NCI-H146 (cell line): ENCODE data around the gene SETBP1.

Experiments
- DNase-seq: peaks from one replicate; lab custom pipeline; 2025; lab: John Stamatoyannopoulos, UW

Gene SETBP1

DNA sequence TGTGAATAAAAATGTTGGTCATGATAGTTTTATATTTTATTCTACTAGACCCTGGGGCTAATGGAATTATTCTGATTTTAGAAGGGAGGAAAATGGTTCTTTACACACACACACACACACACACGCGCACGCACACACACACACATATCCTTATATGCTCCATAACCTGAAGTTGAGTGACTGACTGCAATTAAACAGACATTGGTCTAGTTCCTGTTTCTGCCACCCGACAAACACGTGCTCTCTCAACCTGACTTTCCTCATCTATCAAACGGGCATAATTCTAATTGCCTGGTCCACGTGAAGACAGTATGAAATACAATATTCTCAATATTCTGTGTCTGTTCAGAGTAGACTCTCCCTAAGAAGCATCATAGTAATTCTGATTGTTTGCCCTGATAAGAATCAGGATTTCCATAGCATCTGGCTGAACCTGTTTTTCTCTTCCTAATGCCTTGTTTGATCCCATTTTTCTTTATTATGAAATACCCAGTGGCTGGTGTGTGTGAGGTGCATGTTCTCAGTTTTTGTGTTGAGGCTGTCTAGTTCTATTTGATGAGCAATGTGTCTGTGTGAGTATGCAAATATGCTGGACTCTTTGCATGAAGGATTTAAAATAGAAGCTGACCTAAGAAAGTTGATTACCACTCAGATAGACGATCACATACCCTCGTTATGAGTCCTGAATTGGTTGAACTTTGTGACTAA, 51.0 kb downstream of the SETBP1 start:
- DNase-seq, result no peak

DNA sequence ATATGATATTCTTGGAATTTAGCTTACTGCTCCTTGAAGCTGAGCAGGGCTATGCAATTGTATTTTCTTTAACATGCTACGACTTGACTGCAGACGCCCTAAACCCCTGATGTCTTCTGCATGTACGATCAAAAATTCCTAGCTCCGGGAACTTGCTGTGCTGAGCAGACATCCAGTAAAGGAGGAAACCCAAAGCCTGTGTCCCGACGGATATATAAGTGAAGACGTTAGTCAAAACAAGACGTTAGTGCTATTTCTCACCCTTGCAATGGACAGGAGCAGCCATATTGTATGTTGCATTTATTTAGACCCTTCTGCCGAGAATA, 51.5 kb downstream of the SETBP1 start:
- no peak for DNase-seq

DNA sequence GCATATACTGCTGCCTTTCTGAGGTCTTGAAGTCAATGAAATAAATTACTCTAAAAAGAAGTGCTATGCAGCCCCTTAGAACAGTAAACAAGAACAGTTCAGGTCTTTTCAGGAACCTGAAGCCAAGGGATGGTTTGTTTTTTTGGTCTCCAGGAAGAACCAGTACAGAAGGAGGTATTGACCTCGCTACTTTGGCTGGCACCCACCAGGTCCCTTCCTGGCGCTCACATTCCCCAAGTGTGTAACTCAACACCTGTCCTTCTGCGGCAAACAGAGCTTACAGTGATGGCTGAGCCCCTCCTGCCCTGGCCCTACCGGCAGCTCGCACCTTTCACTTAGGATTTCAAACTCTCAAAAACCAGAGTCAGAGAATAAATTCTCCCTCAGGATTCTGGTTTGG, 51.9 kb downstream of the SETBP1 start:
- DNase-seq, result no peak

DNA sequence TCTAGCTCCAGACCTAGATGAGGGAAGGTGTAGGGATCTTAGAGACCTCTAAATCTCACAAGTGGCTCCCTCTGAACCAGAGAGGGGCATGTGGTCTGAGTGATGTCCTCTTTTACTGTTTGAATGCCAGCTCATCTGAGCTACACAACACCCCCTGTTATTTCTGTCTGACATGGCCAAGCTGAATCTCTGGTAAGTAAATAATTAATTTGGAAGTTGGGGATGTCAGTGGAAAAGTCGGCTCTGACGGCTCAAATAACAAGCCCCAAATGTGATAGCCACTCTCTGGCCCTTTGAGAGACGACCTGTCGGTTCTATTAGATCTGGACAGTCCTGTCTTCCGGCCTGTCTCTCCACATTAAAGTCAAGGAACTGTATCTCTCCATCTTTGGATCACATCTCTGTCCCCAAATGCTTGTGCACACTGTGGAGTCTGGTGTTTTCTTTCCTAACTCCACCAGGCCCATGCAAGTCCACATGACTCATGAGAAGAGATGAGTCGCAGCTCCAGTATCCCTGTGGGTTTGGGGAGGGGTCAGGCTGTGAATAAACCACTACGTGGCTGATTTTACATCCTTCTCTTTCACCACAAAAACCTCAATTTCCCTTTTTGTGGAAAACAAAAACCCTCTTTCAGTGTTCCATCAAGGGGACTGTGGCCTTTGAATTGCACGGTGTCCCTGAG, 52.5 kb downstream of the SETBP1 start:
- no peak for DNase-seq

DNA sequence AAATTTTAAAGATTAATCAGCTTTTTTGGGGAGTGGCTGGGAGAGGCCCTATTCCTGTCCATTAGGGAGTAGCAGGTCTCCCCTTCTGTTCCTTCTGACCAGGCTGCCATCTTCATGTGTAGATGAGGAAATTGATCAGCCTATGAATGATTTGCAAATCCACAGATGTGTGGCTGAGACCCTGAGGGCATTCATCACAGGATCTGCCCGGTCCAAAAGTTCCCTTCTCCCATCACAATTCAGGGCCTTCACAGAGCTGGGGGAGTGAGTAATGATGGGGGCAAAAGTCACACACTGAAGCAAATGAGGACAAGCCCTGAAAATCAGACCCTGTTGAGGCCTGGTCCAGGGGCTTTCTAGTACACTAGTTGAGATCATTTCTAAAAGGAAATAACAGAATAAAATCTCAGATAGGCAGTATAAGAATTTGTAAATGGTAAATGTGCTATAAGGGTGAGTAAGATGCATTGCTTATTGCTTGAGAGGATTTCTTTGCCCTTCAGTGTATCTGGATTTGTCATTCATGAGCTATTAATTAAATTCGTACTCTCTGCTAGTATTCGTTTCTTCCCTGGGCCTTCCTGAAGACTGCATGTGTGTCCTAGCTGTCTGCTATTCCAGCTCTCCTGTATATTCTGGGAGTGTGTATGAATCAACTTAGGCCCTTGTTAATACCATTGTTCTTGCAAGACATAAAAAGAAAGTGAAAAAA, 53.2 kb downstream of the SETBP1 start:
- no peak for DNase-seq

DNA sequence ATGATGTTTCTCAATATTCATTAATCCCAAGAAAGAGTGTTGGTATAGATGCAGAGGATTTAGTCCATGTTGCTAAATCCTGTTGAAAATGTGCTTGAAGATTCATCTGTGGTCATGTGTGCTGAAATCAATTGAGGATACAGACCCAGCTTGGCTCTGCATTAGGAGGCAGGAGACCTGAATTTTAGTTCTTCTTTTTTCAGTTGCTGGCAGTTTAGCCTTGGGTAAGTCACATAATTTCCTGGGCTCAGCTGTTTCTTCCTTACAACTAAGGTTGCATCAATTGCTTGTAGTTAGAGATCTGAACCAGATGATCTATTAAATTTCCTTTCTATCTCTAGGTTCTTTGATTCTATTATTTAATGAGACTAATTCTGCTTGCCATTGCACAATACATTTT, 54.4 kb downstream of the SETBP1 start:
- no peak for DNase-seq

DNA sequence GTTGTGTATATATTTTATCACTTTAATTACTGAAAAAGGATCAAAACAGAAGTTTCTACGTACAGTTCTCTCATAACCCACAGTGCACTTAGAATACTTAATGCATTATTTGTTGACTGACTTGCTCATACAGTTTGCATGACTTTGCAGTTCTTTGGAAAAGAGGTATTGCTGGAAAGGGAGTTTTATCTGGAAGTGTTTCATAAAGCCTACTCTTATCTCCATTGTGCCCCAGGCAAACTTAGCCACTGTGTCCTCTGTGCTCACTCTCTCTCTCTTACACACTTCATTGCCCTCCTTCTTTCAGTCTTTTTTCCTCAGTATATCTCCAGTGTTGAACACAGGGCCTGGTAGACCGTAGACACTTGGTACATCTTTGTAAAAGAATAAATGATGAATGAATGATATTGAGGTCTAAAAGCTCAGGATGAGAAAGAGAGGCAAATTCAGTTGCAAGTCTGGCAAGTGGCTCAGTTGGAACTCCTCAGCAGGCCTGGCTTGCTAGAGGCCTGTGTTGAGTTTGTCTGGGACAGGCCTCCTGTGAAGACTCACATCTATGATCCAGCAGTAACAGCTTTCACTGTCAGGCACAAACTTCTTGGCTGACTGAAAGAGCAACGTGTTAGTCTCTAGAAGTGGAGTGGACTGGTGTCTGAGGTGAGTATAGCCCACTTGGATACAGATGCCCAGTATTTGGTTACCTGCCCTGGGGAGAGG, 56.1 kb downstream of the SETBP1 start:
- DNase-seq, result no peak

DNA sequence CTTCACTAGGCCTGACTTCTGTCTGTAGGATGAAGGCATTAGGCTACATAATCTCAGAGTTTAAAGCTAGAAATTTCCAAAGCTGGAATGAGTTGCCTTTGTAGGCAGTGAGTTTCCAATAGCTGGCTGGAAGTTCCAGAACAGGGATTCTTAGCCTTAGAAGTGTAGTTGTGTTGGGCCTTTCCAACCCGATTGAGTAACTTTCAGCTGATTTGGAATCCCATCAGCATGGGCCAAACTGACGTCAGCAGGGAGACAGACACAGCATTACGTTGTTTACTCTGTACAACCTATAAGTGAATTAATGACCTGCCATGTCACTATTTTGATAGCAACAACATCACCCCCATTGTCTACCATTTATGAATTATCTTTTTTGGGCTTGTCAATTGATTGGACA, 56.9 kb downstream of the SETBP1 start:
- DNase-seq, result no peak

DNA sequence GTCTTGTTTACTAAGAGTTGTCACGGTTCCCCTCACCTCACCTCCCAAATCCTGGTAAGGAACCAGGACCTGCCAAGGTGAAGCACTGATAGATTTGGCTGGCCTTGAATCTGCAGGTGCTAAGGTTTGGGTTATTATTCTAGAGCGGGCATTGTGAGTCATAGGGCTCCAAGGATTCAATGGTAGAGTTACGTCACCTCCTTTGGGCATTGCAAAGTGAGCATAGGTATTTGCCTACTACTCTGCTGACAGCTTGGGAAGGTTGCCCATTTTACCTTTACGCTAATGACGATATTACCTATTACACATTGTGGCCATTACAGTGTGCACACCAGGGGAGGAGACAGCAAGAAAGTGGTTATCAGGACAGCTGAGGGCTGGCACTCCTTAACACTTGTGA, 59.3 kb downstream of the SETBP1 start:
- DNase-seq, result no peak

DNA sequence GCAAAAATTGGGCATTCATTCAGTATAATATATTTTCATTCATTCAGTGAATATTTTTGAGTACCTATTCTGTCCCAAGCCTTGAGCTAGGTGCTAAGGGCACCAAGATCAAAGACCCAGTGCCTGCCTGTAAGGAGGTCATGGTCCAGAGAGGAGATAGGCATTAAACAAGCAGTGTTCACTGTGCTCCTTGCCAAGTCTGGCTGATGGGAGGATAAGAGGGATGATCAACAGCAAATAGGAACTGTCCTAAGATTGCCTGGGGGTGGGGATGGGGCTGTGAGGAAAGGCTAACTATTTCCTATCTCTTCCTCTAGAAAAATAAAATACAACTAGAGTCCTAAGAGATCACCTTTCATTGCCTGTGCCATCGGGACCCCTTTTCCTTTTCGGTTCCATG, 60.4 kb downstream of the SETBP1 start:
- DNase-seq, result no peak

DNA sequence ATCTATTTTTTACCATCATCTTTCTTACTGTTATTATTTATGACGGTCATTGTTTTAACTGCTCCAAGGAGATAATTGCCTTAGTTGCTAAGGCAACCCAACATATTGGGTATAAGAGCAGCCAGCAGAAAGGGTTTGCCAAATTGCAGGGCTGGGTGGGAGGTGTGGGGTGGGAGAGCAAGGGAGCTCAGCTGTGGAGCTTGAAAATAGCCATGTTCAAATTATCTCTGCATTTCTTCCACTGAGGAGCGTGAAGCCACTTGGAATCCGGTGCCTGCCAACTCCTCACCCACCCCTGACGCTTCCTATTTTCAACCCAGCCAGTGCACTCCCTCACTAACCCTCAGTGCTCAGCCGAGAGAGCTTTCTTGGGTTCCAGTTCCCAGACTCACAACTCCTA, 60.8 kb downstream of the SETBP1 start:
- no peak for DNase-seq

DNA sequence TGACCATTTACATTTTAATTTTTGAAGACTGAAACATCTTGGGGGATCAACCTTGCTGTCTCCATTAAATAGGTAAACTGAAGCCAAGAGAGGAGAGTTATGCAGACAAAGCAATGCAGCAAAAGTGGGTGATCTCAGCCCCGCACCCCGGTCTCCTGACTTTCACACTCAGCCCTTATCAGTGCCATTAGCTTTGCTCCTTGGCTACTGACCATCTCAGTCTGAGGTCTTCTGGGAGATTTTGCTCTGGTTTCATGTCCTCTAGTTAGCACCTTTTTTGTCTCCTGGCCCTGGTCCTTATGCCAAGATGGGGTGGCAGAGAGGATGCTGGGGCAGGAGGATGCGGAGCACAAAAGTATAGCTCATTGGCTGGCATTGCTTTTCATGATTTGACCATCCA, 61.4 kb downstream of the SETBP1 start:
- DNase-seq, result no peak

DNA sequence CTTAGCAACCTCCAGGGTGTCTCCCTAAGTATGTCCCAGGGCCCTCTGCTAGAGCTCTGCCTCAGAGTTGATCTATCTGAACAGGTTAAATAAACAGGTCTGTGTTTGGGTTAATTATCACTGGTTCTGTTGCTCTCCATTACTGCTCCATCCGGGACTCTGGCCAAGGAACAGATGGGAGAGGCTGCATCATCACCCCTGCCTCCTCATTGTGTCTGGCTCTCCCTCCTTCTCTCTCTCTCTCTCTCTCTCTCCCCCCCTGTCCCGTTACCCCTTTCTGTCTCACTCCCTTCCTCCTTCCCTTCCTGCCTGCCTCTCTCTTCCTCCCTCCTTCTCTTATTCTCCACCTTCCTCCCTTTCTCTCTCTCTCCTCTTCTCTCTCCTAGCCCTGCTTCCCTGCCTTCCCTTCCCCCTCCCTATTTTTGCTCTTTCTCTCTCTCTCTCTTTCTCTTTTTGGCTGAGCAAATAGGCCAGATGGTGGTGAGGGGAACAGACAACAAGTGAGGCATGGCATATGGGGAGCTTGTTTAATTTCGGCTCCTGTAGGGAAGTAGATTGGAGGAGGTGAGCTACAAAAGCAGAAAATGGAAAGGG, 62.1 kb downstream of the SETBP1 start:
- DNase-seq, result peak; percentile 74

DNA sequence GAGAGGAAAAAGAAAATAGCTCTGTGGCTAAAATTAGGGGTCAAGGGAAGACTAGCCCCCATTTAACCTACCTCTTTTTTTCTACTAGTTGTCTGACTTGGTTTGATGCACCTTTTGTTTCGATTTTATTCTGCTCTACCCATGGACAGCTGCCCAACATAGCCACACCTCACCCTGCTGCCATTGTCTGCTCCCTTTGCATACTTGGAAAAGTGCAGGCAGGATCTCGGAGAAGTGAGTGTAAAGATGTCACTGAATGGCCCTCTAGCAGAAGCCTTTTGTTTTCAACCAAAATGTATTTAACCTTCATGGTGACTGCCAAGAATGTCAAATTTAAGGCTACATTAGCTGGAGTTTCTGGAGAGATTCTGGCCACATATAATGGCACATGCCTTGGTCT, 62.9 kb downstream of the SETBP1 start:
- DNase-seq, result no peak

DNA sequence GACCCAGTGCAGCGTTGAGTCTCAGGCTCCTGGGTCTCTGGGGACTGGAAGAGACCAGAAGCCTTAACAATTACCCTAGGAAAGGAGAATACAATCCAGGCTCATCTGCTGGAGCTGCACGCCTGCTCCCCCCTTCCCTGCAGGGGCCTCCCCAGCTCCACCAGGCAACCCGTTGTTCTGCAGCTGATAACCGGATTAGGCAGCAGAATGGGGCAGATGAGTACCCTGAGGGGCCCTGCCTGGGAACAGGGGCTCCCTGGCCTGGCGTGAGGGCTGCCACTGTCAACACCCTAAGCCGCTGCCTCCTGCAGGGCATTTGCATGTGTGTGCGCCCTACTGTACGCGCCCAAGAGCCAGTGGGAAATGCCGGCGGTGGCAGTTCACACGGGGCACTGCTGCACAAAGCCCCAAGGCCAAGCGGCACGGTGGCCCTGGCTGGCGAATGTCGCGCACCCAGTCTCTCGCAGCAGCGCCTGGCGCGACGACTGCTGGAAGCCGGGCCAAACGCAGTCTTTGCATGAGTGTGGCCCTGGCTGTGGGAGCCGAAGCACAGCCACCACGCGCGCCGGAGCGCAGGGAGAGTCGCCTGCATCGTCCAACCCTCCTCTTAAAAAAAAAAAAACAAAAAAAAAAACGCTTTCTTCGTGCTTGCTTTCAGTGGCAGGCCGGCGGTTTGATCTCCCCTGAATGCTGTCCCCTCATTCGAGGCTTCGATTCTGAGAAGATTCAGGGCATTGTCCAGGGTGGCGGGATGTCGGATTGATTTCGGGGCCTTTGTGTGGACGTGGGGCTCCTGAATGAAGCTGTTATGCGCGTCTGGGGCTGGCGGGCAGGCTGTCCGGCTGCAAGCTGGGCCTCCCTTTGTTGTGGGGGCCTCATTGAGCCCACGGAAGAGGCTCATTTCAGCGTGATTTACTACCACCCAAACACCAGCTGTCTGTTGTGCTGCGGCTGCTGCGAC, 63.8 kb downstream of the SETBP1 start:
- DNase-seq, result peak; percentile 75

DNA sequence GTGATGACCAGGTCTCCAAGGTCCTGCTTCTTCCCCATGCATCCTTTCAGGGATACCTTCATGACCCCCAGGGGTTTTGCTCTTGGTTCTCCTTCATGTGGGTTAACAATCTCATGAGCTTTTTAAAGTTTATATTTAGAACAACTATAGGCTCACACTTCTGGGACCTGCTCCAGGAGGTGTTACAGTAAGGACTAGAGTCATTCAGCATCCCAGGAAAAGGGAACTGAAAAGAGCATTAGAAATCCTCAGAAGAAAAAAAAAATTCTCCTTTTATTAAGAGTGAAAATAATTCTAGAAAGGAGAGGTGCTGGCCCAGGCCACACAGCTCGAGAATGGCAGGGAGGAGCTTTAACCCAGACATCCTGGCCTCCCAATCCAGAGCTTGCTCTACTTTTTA, 66.5 kb downstream of the SETBP1 start:
- no peak for DNase-seq

DNA sequence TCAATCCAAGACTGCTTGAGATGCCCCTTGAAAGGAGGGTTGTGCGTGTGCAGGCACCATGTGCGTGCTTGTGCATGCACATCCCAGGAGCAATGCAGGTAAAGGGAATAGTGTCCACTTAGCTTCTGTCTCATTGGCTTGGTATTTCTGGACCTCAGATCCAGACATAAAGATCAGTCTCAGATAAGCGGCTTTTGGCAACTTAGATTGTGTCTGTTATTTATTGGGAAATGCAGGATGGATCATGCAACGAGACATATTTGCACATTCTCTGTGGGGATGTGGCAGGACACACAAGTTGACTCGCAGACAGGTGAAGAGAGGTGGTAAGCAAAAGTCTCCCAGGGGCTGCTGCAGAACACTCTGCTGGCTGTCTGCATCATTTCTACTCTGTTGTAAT, 67.9 kb downstream of the SETBP1 start:
- DNase-seq, result no peak

DNA sequence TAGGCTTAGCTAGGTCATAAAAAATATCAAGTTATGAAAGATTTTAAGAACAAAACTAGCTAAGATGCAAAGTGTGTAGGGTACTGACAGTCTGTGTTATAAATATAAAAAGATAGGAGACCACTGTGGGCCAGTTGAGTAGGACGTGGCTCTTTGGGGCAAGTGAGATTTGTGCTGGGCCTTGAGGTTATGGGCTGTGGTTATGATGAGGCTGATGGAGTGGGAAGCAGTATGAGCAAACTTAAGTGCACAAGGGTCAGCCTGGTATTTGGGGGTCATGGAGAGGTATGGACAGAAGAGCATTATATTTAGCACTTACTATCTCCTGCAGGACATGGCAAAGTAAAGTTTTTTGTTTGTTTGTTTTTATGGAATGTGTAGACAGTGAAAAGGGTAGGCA, 70.1 kb downstream of the SETBP1 start:
- DNase-seq, result no peak

DNA sequence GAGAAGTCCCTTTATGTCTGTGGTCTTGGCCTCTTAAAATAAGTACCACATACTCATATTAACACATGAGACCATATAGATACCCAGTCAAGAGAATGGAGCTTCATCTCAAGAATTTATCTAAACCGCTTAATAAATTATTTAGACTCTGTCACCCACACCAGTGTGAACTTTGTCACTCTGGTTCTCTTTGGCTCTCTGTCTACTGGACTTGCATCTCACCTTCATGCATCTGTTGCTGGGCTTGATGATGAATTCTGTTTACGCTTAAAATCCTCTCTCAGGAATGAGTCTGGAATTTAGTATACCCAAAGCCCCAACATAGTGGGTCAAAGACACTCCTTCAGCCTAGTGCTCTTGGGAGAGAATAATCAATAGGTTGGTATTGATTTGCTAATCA, 73.9 kb downstream of the SETBP1 start:
- no peak for DNase-seq

DNA sequence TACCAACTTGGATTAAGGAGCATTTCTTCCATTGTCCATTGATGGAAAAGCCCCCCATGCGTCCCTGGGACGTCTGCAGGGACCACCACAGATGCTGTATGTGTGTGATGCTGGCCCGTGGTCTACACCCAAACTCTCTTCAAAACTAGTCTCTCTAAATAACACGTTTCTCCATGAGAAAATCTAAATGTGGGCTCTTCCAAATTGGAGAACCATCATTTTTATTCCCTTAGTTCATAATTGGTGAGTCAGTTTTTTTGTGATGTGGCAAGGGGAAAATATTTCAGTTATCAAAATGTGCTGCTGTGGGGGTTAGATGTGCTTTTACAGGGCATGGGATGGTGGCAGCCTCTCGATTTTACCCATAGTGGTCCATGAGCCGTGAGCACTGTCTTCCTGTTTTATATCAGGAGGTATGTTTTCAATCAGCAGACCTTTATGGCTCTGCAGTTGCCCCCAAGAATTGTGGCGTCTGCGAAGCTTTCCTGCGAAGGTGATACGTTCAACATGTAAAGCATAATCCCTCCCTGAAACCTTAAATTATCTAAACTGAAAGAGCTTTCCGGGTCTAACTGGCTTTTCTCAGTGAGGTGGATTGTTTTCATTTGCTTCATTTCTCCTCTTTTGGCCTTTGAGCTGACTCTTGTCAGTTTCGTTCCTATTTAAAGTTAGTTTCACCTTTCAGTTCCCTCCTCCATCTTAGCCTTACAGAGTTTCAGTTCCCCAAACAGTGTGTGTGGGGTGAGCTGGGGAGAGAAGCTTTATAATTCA, 78.4 kb downstream of the SETBP1 start:
- DNase-seq, result no peak
